Activated T-cell treated with anti-CD3 and anti-CD28 coated beads, Interleukin-2, amount 50 U/mL, for 72 hours (primary cell): ENCODE data around the gene CIDEB. TPM values are rescaled to one million over a fixed set of nuclear protein-coding genes. Genes with fewer than 3 reads are reported as not detected.

Source experiments
- ATAC-seq, 2 donors: fragments of 150-1000 bp; cut with Tn5 transposase; replicated peaks in 1 of 2; 2 replicates each; pipeline ENCODE4 v1.10.0; 2021; ENCODE audit warnings: moderate library complexity in 2 of 2, mild to moderate bottlenecking in 1 of 2
- DNase-seq, 2 donors: peaks; one replicate each; pipeline ENCODE4 v3.0.0; 2021 to 2022; ENCODE audit warnings: mixed read lengths in 1 of 2
- H3K27ac Mint-ChIP-seq: one replicate; pipeline ENCODE4 v1.8.0; 2022; ENCODE audit warnings: mild to moderate bottlenecking, moderate library complexity, mixed read lengths
- H3K27me3 Mint-ChIP-seq: one replicate; pipeline ENCODE4 v1.8.0; 2022; ENCODE audit warnings: low read depth, mixed read lengths
- H3K36me3 Mint-ChIP-seq, 2 donors: one replicate each; pipeline ENCODE4 v1.8.0; 2022; ENCODE audit warnings: mixed read lengths in 2 of 2, mild to moderate bottlenecking in 1 of 2; ENCODE audit not compliant: insufficient read depth in 2 of 2
- H3K4me1 Mint-ChIP-seq: one replicate; pipeline ENCODE4 v1.8.0; 2022; ENCODE audit warnings: low read depth, mixed read lengths
- H3K4me3 Mint-ChIP-seq, 2 donors: one replicate each; pipeline ENCODE4 v1.8.0; 2022; ENCODE audit warnings: mild to moderate bottlenecking in 2 of 2, mixed read lengths in 2 of 2, moderate library complexity in 2 of 2
- H3K9me3 Mint-ChIP-seq, 2 donors: one replicate each; pipeline ENCODE4 v1.8.0; 2022; ENCODE audit warnings: mixed read lengths in 2 of 2
- total RNA-seq, 2 donors: library from RNA; stranded (reverse); gene quantifications; one replicate each; pipeline ENCODE4 v1.2.3, GENCODE V29; 2022

Gene CIDEB
- total RNA-seq, 2 donors from 2014 or later, result 11.6 to 12.9 TPM

DNA sequence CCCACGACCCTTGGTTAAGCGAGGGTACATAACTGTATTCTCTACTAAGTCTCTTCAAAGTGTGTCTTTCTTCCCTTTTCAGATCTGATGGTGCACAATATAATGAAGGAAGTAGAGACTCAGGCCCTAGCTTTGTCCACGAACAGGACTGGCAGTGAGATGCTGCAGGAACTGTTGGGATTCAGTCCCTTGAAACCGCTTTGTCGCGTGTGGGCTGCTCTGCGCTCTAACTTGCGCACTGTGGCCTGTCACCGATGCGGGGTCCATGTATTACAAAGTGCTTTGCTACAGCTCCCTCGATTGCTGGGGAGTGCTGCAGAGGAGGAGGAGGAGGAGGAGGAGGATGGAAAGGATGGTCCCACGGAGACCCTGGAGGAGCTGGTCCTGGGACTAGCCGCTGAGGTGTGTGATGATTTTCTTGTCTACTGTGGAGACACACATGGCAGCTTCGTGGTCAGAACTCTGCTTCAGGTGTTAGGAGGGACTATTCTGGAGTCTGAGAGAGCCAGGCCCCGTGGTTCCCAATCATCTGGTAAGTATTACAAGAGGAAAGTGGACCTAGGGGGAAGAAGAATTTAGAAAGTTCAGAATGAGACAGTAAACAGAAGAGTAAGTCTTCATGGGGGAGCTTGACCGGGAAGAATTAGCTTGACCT lies 7.3 kb downstream of the CIDEB start:
- DNase-seq, result no peak
- Mint-ChIP-seq H3K4me1 (peaks cover 58% of the 10 kb centered on the region), H3K4me3 (peak overlapping the region; percentile 92 to 94), H3K36me3 (peaks cover 5 to 33% of the 10 kb centered on the region in 2 donors), H3K27me3 (no peaks in the 10 kb centered on the region), H3K27ac (no peak overlapping the region), H3K9me3 (no peaks in the 10 kb centered on the region)
- no peak for ATAC-seq

DNA sequence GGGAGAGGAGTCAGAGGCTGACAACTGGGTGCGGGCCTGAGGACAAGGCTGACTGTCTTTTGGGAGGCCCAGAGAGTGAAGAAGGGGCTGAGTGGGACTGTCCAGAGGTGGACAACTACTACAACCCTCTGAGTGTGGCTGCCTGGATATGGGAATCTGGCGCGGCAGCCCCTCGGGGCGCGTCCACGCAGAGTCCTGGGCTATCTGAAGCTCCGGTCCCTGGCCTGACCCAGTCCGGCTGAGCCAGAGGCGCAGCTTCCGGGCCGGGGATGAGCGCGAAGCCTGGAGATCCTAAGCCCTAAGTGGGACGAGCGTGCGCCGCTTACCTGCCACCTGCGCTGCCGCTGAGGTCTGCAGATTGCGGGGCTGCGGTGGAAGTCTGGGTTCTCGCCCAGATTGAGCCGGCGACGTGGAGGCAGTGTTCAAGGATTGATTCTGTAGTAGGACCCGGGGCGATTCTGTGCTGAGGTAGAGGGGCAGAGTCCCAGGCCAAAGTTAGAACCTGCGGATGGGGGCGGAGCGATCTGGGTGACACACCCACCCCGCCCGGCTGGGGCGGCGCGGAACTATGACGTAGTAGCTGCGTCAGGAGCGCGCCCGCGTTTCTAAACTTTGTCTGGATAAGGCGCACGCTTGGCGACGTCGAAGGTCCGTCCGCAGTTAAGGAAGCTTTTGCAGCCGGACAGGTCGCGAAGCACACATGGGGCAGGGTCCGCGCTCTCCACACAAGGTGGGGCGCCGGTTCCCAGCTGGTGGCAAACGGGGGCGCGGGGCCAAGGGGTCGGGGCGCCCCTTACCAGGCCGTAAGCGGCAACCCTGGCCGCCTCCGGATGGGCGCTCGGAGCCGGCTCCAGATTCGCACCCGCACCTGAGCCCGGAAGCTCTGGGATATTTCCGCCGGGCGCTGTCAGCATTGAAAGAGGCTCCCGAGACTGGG lies 8.3 kb downstream of the CIDEB start, which contains the start of the genes DHRS1 and NOP9:
DHRS1 (minus strand) TSS at position 526 of the 937 bp plus-strand sequence. CDS start 674 bp downstream, outside the sequence.
NOP9 (plus strand) TSS at position 596 of the 937 bp plus-strand sequence; CDS start at position 701, 105 bp downstream.
- H3K27me3 Mint-ChIP-seq, result no peaks in the 10 kb centered on the region
- no peaks in the 10 kb centered on the region for H3K9me3 Mint-ChIP-seq
- peak within 1 kb of the TSS; percentile 92 to 94 for H3K4me3 Mint-ChIP-seq
- H3K27ac Mint-ChIP-seq, result peak within 1 kb of the TSS; percentile 68
- ATAC-seq (peak; percentile 81 to 83), DNase-seq (peak; percentile 92 to 96)
- peaks cover 58% of the 10 kb centered on the region for H3K4me1 Mint-ChIP-seq
- peaks cover 3 to 27% of the 10 kb centered on the region in 2 donors for H3K36me3 Mint-ChIP-seq

DNA sequence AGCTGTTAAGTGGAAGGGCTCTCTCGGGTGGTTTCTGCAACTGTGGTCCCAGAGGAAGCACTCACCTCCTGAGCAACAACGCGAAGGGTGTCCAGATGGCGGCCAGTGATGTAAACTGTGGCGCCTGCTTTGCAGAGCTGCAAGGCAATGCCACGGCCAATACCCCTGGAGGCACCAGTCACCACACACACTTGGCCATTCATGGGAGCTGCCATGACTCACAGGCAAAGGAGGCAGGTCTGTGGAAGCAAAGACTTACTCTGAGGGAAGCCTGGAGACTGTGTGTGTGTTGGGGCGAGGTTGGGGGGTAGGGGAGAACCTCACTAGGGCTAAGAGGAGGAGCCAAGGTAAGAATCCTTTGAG lies 8.9 kb downstream of the CIDEB start:
- H3K4me1 Mint-ChIP-seq, result peaks cover 58% of the 10 kb centered on the region
- peak overlapping the region; percentile 68 for H3K27ac Mint-ChIP-seq
- H3K27me3 Mint-ChIP-seq, result no peaks in the 10 kb centered on the region
- peaks cover 3 to 25% of the 10 kb centered on the region in 2 donors for H3K36me3 Mint-ChIP-seq
- ATAC-seq, result peak; percentile 8 to 14
- H3K9me3 Mint-ChIP-seq, result no peaks in the 10 kb centered on the region
- DNase-seq, result peak in 1 of 2 donors; percentile 21
- H3K4me3 Mint-ChIP-seq, result peak overlapping the region; percentile 92 to 94

DNA sequence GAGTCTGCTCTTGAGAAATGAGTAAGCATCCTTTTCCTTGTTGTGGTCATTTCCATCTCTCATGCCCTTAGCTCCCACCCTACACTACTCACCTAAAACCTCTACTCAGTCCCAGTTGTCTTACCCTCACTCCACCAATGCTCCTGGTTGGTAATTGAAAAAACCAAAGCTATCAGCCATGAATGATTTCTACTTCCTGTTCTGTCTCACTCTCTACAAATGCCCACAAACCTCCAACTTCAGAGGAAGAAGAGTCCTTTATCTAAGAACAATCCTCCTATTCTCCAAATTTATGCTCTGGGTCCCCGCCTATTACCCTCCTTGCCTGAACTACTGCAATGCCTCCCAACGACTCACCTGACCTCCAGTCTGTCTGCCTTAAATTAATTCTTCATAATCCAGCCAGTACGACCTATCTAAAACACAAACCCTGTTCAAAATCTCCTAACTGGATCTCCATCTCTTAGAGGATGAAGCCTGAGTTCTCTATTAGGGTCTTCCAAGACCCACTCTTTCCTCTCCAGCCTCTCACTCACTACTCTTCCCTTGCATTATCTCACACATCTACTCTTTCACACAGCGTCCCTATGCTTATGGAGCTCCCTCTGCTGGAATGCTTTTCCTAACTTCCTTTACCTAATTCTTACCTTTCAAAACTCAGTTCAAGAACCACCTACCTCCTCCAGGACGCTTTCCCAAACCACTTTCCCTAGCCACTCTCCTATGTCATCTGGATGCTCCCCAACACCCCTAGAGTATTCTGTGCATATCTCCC lies 10.4 kb downstream of the CIDEB start:
- H3K36me3 Mint-ChIP-seq, result peaks cover 4 to 16% of the 10 kb centered on the region in 2 donors
- H3K4me1 Mint-ChIP-seq, result peaks cover 58% of the 10 kb centered on the region
- H3K27me3 Mint-ChIP-seq, result no peaks in the 10 kb centered on the region
- peak overlapping the region; percentile 21 to 57 for H3K4me3 Mint-ChIP-seq
- H3K9me3 Mint-ChIP-seq, result no peaks in the 10 kb centered on the region
- peak overlapping the region; percentile 10 for H3K27ac Mint-ChIP-seq
- ATAC-seq, result peak; percentile 32 to 40
- no peak for DNase-seq

DNA sequence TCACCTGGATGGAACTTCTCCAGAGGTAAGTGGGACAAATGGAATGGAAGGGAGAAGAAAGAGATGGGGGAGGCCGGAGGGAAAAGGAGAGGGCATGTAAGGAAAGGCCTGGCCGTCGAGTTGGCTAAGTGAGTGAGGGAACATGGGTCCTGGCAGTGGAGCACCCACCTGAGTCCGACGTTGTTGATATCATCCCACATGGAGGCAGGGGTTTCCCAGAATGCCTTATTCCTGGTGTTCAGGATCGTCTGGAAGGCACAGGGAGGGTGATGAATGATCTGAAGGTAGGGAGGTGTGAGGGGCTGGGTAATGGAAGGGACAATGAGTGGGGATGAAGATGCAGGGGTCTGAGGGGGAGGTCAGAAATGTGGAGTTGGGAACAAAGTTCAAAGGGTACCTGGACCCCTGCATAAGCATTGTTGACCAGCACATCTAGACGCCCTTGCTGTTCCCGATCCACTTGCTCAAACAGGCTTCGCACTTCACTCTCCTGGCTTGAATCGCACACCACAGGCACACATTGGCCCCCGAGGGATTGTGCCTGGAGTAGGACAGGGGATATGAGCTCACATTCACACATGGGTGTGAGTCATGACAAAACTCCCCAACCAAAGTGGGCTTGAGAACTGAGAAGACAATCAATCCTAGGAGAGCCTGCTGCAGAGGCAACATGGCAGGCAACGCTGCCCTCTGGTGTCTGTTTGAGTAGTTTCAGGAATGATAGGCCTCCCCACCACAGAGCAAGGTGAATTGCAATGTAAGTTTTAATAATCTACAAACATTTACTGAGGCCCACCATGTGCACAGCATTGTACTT lies 11.2 kb downstream of the CIDEB start:
- H3K4me1 Mint-ChIP-seq, result peaks cover 57% of the 10 kb centered on the region
- H3K27me3 Mint-ChIP-seq, result no peaks in the 10 kb centered on the region
- H3K27ac Mint-ChIP-seq, result peak overlapping the region; percentile 57
- no peaks in the 10 kb centered on the region for H3K9me3 Mint-ChIP-seq
- H3K36me3 Mint-ChIP-seq, result peaks cover 8 to 11% of the 10 kb centered on the region in 2 donors
- peak; percentile 84 for ATAC-seq
- H3K4me3 Mint-ChIP-seq, result peak overlapping the region; percentile 49 to 57
- peak; percentile 80 to 82 for DNase-seq

DNA sequence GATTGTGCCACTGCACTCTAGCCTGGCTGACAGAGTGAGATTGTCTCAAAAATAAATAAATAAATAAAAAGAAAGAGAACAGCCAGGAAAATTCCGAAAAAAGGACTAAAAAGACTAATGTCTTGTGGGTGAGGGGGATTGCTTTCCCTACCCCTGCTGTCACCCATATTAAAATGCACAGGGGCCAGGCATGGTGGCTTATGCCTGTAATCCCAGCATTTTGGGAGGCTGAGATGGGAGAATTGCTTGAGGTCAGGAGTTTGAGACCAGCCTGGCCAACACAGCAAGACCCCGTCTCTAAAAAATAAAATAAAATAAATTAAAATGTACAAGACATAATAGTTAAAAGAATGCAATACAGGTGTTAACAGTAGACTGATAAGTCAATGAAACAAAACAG lies 14.3 kb downstream of the CIDEB start:
- ATAC-seq (no peak), DNase-seq (no peak)
- peaks cover 65% of the 10 kb centered on the region for H3K4me1 Mint-ChIP-seq
- H3K4me3 Mint-ChIP-seq, result no peak overlapping the region
- H3K27me3 Mint-ChIP-seq, result no peaks in the 10 kb centered on the region
- peaks cover 12 to 20% of the 10 kb centered on the region in 2 donors for H3K36me3 Mint-ChIP-seq
- H3K9me3 Mint-ChIP-seq, result no peaks in the 10 kb centered on the region
- H3K27ac Mint-ChIP-seq, result no peak overlapping the region

DNA sequence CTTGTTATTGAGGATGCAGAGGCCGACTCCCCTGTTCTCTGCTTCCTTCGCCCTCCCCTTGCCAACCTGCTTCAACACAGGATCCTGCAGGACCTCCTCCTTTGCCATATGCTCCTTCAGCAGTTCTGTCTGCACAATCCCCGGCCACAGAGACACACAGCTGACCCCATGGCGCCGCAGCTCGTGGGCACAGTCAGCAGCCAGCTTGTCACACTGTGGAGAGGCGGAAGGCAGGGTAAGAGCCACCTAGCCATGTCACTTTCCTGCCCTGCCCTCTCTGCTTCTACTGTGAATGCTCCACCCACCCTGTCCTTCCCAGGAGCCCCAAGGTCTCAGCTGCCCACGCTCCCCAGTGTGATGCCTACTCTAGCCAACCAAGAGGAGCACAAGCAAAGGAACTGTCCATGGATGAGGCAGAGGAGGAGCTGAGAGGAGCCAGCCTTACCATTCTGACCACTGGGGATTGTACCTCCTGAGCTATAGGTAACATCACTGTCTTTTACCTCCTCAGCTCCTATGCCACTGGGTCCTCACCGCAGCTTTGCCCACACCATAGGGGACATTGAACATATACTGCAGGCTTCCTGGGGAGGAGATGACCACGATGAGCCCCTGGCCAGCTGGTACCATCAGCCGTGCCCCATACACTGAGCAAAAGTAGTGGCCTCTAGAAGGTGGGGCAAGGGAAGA lies 15.5 kb downstream of the CIDEB start:
- no peak overlapping the region for H3K4me3 Mint-ChIP-seq
- no peak overlapping the region for H3K27ac Mint-ChIP-seq
- ATAC-seq, result no peak
- H3K4me1 Mint-ChIP-seq, result peaks cover 65% of the 10 kb centered on the region
- peaks cover 12 to 20% of the 10 kb centered on the region in 2 donors for H3K36me3 Mint-ChIP-seq
- H3K9me3 Mint-ChIP-seq, result no peaks in the 10 kb centered on the region
- no peak for DNase-seq
- no peaks in the 10 kb centered on the region for H3K27me3 Mint-ChIP-seq

DNA sequence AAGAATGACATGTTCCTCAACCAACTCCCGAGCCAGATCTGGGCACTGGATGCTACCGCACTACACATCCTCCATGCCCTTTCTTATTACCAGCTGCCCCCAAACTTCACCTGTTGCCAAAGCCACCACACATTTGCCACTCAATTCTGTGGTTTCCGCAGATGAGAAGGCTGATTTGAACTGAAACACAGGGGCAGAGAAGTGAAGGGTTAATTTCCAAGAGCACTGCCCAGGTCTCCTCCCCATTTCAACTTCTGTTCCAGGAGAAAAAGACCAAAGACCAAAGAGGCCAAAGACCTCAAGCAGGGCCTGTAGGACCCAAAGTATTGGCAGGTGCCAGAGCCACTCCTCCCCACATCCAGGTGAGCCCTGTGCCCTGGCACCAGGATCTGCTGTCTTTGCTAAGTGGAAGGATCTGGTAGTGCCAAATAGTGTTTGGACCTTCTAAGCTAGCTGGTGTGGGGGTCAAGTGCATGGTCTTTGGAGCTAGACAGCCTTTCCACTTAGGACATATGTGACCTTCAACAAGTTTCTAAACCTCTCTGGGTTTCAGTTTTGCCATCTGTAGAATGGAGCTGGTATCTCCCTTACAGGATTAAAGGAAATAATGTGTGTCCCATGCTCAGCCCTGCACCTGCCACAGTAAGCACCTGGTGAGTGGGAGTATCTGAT lies 16.2 kb downstream of the CIDEB start:
- no peak overlapping the region for H3K27ac Mint-ChIP-seq
- H3K36me3 Mint-ChIP-seq, result peaks cover 10 to 18% of the 10 kb centered on the region in 2 donors

DNA sequence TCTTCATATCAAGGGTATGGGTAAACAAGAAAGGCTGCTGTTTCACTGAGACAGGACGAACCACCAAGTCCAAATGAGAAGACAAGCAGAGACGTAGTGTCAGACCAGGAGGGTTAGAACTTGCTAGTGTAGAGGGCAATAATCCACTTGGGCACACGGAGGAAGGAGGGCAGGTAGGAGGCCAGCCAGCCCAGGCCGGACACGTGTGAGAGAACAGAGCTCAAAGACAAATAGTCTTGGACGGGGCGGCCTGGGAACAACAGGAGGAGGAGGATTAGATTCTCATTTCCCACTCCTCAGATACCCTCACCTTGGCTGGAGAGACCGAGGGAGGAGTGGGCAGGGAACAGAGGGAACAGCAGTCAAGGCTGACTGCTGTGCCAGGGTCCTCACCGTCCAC lies 17.0 kb downstream of the CIDEB start:
- H3K27ac Mint-ChIP-seq, result no peak overlapping the region
- no peak for DNase-seq
- ATAC-seq, result no peak
- H3K4me1 Mint-ChIP-seq, result peaks cover 54% of the 10 kb centered on the region
- H3K36me3 Mint-ChIP-seq, result peaks cover 9 to 13% of the 10 kb centered on the region in 2 donors
- H3K27me3 Mint-ChIP-seq, result peaks cover 6% of the 10 kb centered on the region
- H3K4me3 Mint-ChIP-seq, result no peak overlapping the region
- H3K9me3 Mint-ChIP-seq, result no peaks in the 10 kb centered on the region

More for the DNA sequence above, 16.2 kb downstream of the CIDEB start:
- DNase-seq, result no peak
- H3K27me3 Mint-ChIP-seq, result no peaks in the 10 kb centered on the region
- no peaks in the 10 kb centered on the region for H3K9me3 Mint-ChIP-seq
- no peak overlapping the region for H3K4me3 Mint-ChIP-seq
- H3K4me1 Mint-ChIP-seq, result peaks cover 62% of the 10 kb centered on the region
- no peak for ATAC-seq

DNA sequence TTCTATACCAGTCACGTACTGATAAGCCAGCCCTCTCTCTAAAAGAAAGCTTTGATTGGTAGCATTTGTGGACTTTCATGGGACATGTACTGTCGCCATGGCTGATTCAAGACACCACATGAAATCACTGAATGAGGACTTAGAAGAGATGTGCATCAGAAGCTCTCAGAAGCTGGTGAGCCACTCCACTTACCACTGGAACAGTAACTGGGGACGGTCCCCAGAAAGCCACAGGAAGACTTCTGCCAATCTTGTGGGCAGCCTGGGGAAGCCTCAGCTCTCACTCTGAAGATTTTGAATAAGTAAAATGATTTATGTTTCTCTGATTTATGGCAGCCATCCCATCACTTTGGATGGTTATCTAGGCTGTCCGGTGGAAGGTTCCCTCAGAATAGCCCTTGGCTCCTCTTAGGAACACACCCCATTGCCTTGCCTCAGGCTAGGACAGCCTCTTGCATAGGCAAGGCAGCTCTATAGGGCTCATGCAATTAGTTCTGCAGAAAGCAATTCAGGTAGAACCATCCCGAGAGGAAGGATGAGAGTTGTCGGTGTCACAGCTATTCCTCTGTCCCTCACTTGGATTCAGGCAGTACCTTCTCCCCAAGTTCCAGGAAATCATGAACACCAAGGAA lies 18.0 kb downstream of the CIDEB start:
- no peak overlapping the region for H3K27ac Mint-ChIP-seq
- peaks cover 6% of the 10 kb centered on the region for H3K27me3 Mint-ChIP-seq
- H3K4me3 Mint-ChIP-seq, result peak overlapping the region; percentile 42 to 59
- H3K9me3 Mint-ChIP-seq, result no peaks in the 10 kb centered on the region
- ATAC-seq (peak; percentile 99), DNase-seq (peak; percentile 79 to 86)
- H3K4me1 Mint-ChIP-seq, result peaks cover 54% of the 10 kb centered on the region
- H3K36me3 Mint-ChIP-seq, result peaks cover 9 to 11% of the 10 kb centered on the region in 2 donors

DNA sequence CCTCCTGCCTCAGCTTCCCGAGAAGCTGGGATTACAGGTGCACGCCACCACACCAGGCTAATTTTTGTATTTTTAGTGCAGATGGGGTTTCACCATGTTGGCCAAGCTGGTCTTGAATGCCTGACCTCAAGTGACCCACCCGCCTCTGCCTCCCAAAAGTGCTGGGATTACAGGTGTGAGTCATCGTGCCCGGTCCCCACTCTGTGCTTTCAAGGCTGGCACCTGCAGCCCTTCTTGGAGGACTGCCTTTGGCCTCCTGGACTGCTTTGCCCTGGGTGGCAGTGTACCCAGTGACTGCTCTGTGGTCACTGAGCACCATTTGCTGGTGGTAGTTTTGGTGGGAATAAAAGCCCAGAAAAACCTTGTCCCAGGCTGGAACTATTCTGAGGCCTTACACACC lies 20.8 kb downstream of the CIDEB start:
- H3K4me3 Mint-ChIP-seq, result no peak overlapping the region
- H3K36me3 Mint-ChIP-seq, result peaks cover 5 to 9% of the 10 kb centered on the region in 2 donors
- ATAC-seq (no peak), DNase-seq (no peak)
- peaks cover 6% of the 10 kb centered on the region for H3K27me3 Mint-ChIP-seq
- H3K4me1 Mint-ChIP-seq, result peaks cover 51% of the 10 kb centered on the region
- H3K9me3 Mint-ChIP-seq, result no peaks in the 10 kb centered on the region
- H3K27ac Mint-ChIP-seq, result no peak overlapping the region
